Measurements from ENCODE around the gene ATG10.

DNA sequence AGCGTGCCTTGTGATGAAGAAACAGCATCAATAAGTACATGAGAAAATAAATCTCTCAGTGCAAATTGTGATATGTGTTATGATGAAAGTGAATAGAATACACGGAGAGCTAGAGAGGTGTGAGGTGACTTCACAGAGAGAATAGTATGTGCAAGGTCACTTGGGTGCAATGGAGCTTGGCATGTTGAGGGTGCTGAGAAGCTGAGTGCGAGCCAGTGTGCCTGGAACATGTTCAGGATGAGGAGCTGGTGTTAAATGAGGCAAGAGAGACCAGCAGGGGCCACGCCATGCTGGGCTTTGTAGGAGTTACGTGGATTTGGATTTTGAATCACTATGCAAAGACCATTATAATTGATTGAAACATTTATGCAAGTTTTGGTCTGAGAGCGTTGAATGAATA is 319.1 kb downstream of the ATG10 start:
- TF ChIP-seq ELF4 (IDR thresholded peaks at IDR 0.05) (no peak), SUZ12 (IDR thresholded peaks at IDR 0.05) (no peak)

Data from HEK293T (cell line).